ENCODE data around the gene KRTAP3-2. TPM values are rescaled to one million over a fixed set of nuclear protein-coding genes. Genes with fewer than 3 reads are reported as not detected.
"Not testable (repeated sequence)": the region's sequence is repeated elsewhere in the genome, so short reads cannot be mapped to it uniquely, and the experiment has no call there.

The KRTAP3-2 gene
- total RNA-seq (2014; rRNA removed; shearing (Covaris generic)): not detected in 2 replicates

DNA sequence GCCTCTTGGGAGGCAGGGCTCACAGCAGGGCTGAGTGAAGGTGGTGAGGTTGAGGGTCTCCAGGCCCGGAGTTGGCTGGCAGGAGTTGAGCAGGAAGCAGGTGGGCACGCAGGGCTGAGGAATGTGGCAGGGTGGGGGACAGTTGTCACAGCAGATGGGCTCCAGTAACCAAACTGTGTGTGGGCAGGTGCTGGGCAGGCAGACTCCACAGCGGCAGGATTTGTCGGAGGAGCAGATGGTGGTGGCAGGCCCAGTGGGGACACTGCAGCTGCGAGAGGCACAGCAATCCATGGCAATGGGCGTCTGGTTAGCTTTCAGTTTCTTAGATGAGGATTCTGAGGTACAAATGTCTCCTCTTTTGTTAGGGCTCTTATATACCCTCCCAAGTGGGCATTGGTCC lies at the start of gene KRTAP3-2:
TSS of gene KRTAP3-2 (minus strand) at position 344 of the 400 bp plus-strand sequence. CDS start at position 291, 53 bp downstream.
- DNase-seq (ENCODE audit: low read depth): not testable (repeated sequence)

DNA sequence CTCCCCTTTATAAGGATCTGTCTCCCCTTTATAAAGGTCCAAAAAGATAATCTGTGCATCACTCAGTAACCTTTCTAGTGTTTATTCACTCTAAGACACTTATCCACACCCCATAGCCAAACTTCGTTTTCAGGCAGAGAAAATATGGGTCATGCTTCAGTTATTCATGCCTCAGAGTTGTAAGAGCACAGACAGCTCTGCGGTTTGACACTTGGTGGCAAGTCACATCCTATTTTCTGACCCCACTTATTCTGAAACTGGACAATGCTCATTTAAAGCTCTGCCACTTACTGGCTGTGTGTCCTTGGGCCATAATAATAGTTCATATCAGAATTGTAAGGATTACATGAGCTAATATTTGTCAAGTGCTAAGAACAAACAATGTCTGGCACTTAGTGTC lies 49.4 kb upstream of the KRTAP3-2 start:
- DNase-seq (ENCODE audit: low read depth): peak; percentile 57

DNA sequence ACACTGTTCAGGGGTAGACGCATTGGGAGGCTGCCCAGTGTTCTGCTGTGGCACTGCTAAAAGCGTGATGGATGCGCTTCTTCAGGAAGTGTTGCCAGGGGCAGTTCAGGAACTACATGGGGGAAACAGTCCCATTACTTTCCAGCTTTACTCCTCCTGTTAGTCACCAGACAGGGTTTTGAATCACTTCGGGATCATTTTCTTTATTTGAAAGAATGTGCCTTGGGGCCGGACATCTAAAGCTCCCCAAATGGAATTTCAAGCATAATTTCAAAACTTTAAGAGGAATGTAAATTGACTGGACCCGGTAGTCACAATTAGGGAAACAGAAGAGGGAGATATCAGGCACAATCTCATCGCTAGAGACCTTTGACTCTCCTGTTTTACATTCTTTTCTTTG lies 48.7 kb upstream of the KRTAP3-2 start:
- DNase-seq (ENCODE audit: low read depth): peak; percentile 58

DNA sequence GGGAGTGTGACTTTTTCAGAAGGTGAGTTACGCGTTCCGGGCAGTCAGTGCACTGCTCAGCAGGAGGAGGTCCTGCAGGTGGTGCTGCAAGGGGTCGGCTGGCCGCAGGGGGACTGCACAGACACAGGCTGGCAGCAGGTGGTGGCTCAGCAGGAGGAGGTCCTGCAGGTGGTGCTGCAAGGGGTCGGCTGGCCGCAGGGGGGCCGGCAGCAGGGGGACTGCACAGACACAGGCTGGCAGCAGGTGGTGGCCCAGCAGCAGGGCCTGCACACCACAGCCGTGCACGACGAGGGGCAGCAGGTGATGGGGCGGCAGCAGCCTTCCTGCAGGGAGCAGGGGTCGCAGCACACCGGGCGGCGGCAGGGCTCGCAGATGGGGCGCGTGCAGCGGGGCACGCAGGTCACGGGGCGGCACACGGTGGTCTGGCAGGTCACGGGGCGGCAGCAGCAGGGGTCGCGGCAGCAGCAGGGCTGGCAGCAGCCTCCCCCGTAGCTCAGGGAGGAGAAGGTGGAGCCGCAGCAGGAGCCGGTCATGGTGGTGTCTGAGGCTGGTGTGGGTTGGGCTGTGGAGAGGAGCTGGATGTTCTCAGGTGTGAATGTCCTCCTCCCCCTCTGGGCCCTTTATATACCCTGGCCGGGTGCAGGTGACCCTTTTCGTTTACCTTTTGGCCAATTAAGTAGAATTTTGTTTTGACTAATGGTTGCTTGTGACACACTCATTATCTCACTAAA lies 47.2 kb upstream of the KRTAP3-2 start, which contains the start of gene KRTAP2-1:
TSS of gene KRTAP2-1 (minus strand) at position 582 of the 731 bp plus-strand sequence. CDS start at position 533, 49 bp downstream.
- not testable (repeated sequence) for DNase-seq (ENCODE audit: low read depth)

DNA sequence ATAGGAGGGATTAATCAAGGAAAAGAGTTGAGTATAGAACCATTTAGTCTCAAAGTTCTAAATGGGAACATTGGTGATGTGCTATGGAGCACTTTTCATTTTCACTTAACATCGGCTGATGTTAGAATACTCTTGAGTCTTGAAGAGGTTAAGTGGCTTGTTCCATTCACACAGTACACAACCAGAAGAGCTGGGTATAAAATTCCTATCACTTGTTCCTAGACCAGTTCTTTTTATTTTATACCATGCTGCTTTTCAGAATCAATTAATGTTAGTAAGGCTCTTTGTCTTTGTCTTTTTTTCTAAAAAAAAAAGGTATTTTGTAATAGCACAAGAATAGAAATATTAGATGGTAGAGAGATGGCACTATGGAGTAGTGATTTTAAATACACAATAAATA lies 43.2 kb upstream of the KRTAP3-2 start:
- DNase-seq (ENCODE audit: low read depth): no peak

DNA sequence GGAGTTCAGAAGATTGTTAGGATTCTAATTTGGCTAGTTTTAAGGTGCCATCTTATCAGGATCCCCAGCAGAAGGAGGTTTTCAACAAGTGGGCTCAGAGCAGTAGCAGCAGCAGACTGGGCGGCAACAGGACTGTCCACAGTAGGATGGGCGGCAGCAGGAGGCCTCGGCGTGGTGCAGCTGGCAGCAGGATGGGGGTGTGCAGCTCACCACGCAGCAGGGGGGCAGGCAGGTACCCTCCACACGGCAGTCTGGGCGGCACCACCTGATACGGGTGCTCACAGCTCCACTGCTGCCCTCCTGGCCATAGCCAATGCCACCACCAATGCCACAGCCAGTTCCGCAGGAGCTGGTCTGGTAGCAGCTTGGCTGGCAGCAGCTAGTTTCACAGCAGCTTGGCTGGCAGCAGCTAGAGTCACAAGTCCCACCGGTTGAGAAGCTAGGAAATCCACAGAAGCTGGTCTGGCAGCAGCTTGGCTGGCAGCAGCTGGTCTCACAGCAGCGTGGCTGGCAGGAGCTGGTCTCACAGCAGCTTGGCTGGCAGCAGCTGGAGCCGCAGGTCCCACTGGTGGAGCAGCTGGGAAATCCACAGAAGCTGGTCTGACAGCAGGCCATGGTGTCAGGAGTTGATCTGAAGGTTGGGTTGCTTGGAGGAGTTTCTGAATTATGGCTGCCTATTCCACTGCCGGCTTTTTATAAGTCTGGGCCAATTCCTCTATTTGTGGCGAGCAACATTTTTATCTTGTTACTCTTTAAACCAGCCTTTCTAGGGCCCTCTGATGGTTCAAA lies 41.3 kb upstream of the KRTAP3-2 start, which contains the start of gene KRTAP1-1:
TSS of gene KRTAP1-1 (minus strand) at position 668 of the 789 bp plus-strand sequence. CDS start at position 615, 53 bp downstream.
- not testable (repeated sequence) for DNase-seq (ENCODE audit: low read depth)

DNA sequence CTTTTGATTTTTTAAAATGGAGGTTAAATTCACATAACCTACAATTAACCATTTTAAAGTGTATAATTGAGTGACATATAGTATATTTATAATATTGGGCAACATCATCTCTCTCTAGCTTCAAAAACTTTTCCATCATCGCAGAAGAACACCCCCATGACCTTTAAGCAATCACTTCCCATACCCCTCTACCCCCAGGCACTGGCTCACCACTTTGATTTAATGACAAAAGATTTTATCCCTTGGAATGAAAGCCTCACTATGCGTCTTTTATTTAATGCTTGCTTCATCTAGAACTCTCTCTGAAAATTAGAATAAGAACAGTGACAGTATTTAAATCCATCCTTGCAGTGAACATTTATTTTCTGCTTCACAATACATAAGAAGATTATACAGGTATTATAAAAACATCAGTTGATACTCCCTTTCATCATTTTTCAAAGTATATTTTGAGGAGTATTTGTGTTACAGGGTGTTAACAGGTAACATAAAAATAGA lies 38.2 kb upstream of the KRTAP3-2 start:
- no peak for DNase-seq (ENCODE audit: low read depth)

DNA sequence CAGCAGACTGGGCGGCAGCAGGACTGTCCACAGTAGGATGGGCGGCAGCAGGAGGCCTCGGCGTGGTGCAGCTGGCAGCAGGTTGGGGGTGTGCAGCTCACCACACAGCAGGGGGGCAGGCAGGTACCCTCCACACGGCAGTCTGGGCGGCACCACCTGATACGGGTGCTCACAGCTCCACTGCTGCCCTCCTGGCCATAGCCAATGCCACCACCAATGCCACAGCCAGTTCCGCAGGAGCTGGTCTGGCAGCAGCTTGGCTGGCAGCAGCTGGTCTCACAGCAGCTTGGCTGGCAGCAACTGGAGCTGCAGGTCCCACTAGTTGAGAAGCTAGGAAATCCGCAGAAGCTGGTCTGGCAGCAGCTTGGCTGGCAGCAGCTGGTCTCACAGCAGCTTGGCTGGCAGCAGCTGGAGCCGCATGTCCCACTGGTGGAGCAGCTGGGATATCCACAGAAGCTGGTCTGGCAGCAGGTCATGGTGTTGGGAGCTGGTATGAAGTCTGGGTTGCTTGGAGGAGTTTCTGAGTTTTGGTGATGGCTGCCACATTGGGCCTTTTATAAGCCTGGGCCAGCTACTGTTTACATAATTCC lies 34.7 kb upstream of the KRTAP3-2 start, which contains the start of gene KRTAP1-3:
TSS of gene KRTAP1-3 (minus strand) at position 529 of the 590 bp plus-strand sequence. CDS start at position 476, 53 bp downstream.
- not testable (repeated sequence) for DNase-seq (ENCODE audit: low read depth)

DNA sequence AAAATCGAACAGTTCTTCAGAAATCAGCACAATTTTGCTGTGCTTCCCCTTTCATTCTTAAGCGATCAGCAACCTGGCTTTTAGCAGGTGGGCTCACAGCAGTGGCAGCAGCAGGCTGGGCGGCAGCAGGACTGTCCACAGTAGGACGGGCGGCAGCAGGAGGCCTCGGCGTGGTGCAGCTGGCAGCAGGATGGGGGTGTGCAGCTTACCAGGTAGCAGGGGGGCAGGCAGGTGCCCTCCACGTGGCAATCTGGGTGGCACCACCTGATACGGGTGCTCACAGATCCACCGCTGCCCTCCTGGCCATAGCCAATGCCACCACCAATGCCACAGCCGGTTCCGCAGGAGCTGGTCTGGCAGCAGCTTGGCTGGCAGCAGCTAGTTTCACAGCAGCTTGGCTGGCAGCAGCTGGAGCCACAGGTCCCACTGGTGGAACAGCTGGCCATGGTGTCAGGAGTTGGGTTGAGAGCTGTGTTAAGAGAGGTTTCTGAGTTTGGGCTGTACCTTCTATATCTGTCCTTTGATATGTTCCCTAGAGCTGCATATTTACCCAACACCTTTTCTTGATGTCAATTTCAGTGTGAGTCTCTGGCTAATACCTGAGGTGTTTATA lies 30.0 kb upstream of the KRTAP3-2 start, which contains the start of gene KRTAP1-4:
TSS of gene KRTAP1-4 (minus strand) at position 563 of the 613 bp plus-strand sequence. CDS start at position 446, 117 bp downstream.
- no peak for DNase-seq (ENCODE audit: low read depth)

DNA sequence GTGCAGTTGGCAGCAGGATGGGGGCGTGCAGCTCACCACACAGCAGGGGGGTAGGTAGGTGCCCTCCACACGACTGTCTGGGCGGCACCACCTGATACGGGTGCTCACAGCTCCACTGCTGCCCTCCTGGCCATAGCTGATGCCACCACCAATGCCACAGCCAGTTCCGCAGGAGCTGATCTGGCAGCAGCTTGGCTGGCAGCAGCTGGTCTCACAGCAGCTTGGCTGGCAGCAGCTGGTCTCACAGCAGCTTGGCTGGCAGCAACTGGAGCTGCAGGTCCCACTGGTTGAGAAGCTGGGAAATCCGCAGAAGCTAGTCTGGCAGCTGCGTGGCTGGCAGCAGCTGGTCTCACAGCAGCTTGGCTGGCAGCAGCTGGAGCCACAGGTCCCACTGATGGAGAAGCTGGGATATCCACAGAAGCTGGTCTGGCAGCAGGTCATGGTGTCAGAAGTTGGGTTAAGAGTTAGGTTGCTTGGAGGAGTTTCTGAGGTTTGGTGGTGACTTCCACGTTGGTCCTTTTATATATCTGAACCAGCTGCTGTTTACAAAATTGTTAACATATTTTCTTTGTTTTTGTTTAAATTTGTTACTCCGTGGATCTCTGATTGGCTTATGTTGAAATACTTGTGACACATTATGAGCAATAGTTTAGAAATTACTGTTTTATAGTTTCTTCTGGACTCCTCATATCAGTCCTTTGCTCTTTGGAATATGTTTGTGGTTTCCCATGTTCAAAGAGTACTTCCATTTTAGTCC lies 27.2 kb upstream of the KRTAP3-2 start, which contains the start of gene KRTAP1-5:
TSS of gene KRTAP1-5 (minus strand) at position 494 of the 757 bp plus-strand sequence. CDS start at position 441, 53 bp downstream.
- no peak for DNase-seq (ENCODE audit: low read depth)

DNA sequence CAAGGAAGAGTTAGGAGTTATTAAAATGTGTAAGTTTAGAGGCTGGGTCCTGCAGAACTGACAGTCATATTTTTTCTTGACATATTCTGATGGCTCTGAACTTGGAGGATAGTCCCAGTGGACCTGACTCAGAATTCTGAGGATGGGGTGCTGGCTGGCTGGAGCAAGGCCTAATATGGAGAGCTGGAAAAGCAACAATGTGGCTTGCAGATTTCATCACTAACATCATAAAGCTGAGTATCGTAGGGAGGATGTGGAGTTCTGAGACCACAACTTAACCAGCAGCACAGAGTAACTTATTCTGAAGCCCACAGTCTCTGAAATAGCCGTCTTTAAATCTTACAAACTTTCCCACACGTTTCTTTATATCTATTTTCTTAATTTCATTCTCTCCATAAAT lies 25.0 kb upstream of the KRTAP3-2 start:
- DNase-seq (ENCODE audit: low read depth): no peak

DNA sequence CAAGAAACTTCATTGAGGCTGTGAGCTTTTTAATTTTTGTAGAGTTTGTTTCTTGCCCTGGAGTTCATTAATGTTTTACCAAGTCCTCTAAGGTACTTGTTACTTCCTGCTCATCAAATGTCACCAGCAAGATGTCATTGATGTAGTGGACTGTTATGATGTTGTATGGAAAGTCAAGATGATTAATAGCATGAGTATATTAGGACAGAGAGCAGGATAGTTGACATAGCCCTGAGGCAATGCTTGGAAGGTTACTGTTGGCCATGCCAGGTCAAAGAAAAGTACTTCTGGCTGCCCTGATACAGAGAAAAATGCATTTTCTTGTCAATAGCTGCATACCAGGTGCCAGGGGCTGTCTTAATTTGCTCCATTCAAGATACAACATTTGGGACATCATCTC lies 20.6 kb upstream of the KRTAP3-2 start:
- DNase-seq (ENCODE audit: low read depth): no peak

DNA sequence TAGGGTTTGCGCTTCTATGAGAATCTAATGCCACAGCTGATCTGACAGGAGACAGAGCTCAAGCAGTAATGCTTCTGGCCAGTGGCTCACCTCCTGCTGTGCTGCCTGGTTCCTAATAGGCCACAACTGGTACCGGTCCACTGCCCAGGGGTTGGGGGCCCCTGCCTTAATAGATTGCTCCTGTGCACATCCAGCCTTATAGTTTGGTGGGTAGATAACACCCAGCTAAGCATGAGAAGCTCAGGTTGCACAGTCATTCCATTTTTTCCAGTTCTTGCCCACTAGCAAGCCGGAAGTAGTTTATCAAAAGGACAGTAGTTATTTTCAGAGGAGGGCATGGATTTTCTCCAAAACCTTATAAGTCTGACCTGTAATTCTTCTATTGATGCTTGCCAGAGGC lies 19.7 kb upstream of the KRTAP3-2 start:
- DNase-seq (ENCODE audit: low read depth): no peak

DNA sequence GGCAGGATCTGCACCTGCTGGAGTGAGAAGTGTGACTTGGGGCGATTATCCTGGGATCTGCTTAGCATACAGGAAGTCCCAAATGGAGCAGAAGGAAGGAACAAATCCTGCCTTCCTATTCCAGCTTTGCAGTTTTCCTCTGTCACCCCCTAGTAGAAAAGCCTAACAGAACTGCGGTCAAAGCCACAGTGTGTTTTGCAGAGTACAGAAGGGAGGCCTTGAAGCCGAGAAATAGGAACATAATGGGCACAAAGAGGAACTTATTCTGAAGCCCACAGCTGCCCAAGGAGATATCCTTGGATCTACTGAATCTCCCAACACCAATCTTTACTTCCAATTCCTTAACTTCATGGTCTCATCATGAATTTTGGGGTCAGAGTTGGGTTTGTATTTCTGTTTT lies 18.8 kb upstream of the KRTAP3-2 start:
- DNase-seq (ENCODE audit: low read depth): no peak

DNA sequence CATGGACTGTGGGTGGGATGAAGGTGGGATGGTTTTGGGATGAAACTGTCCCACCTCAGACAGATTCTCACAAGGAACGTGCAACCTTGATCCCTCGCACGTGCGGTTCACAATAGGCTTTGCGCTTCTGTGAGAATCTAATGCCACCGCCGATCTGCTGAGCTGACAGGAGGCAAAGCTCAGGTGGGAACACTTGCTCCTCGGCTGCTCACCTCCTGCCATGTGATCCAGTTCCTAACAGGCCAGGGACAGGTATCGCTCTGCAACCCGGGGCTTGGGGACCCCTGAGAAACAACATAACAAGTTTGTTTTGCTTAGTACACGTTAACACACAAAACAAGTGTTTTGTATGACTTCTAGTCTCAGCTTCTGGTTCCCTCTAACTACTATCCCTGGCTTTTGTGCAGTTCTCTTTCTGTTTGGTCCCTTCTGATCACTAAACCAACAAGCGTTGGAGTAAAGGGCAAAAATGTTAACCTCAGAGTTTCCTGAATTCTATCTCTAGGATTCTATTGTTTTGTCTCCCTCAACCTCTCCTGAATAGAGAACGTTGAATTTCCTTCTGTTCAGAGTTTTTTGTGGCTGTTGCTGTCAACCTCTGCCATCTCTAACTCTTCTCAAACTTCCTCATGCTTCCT lies 17.0 kb upstream of the KRTAP3-2 start:
- DNase-seq (ENCODE audit: low read depth): no peak

DNA sequence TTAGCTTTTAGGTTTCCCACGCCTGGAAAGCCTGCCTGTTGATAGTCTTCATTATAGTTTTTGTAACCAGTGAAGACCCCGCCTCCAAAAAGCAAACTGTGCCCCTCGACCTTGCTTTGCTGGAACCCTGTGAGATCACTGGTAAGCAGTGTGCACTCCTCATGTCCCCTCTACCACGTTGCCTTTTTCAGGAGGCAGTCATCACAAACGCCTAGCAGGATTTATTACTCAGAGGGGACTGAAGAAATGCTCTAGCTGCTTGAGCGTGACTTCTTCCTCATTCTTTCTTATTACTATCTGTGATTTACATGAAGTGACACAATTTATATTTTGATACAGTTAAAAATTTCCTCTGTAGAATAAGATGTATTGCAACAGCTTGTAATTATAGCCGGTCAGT lies 15.7 kb upstream of the KRTAP3-2 start:
- no peak for DNase-seq (ENCODE audit: low read depth)

DNA sequence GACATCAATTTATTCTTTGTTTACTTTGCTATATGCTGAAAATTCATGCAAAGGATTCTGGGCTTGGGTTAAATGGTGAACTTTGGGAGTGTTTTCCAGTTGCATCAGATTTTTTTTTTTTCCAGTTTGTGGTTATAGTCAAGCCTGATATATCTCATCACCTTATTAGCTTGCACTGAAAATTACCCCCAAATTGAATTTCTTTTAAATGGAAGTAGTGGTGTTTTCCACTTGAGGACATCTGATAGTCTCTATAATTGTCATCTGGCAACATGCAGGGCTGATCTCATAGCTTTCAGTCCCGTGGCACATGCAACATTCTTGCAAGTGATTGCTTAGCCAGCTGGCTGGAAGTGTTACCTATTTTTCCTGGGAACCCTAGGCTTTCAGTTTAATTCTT lies 13.9 kb upstream of the KRTAP3-2 start:
- no peak for DNase-seq (ENCODE audit: low read depth)

DNA sequence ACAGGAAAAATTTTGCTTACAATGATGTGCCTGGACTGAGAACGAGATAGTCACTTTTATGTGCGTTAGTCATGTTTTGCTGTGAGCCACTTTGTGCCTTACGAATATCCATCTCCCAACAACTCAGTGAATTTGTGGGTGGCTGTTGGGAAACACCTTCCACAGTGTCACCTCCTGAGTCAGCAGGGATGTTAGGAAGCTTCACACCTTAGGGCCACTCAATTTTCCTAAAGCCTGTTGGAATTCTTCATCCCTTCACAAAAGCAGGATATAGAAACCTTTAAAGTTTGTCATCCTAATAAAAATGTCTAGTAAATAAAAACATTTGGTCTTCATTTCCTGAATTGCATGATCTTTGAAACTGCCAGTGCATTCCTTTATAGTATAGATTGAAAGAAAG lies 13.5 kb upstream of the KRTAP3-2 start:
- DNase-seq (ENCODE audit: low read depth): no peak

DNA sequence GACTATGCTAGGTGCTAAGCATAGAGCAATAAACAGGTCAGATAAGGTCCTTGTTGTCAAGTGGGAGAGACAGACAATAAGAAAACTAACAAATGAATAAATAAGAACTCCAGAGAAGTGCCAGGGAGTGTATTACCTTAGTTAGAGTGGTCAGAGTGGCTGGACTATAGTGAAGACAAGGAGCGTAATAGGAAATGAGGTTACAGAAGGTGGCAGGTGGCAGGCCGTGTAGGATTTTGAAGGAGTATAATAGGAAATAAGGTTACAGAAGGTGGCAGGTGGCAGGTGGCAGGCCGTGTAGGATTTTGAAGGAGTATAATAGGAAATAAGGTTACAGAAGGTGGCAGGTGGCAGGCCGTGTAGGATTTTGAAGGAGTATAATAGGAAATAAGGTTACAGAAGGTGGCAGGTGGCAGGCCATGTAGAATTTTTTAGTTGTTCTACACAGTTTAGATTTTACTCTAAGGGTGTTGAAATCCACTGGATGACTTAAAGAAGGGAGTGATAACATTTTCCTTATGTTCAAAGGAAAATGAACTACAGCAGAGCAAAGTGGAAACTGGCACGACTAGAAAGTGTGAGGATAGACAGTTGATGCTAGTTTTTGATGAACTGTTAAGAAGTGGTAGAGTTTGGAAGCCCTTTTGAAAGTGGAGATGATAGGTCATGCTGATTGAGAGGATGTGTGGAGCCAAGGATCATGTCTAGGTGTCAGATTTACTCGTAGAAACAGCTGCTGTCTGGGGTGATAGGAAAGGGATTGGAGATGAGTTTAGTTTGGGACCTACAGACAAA lies 12.8 kb upstream of the KRTAP3-2 start:
- DNase-seq (ENCODE audit: low read depth): no peak
